K562 treated with DMSO at 1 percent for 12 hours (cell line): ENCODE results near the gene USP22. TPM values are rescaled to one million over a fixed set of nuclear protein-coding genes. Genes with fewer than 3 reads are reported as not detected.

Experiments used
- total RNA-seq: library from RNA; unstranded; fragments of 300-600 nt; gene quantifications from 2 replicates; pipeline ENCODE4 v1.2.3, GENCODE V29; 2022; ENCODE audit not compliant: insufficient read depth

The USP22 gene
- 34.2 and 91.4 TPM in 2 replicates for total RNA-seq

DNA sequence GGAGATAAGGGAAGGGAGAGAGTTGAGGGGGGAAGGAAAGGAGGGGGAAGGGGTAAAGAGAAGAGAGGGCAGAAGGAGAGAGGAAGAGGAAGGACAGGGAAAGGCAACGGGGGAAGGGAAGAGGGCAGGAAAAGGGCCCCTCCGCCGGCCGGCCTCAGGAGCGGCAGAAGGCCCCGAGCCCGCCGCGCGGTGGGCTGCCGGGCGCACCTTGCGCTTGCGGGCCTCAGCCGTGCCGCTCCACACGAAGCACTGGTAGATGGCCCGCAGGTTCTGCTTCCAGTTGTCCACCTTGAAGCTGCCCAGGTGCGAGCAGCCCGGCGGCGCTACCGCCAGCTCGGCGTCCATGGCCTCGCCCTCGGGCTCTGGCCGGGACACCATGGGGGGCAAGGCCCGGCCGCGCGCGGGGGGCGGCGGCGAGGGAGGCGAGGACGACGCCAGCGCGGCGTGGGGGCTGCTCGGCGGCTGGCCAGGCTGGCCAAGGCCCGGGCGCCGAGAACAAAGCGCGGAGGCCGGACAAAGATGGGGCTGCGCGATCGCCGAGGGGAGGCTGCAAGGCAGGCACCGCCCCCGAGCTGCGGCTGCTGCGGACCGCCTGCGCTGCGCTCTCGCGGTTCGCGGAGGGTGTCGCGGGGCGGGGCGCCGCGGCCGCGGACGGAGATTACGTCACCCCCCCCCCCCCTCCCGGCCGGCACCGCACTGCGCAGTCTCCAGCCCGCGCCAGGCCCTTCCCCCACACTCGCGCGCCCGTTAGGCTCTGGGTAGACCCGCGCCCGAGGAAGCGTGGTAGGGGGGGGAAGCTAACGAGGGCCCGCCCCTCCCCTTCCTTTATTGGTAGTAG lies at the start of gene USP22:
USP22 (minus strand) TSS at position 554 of the 838 bp plus-strand sequence; CDS start at position 378, 176 bp downstream.

Other genes starting within 250 kb of the USP22 start
- gene DHRS7B, start 84.0 kb upstream of the USP22 start, total RNA-seq, result 15.6 and 18.5 TPM in 2 replicates
- gene TMEM11, start 171.2 kb upstream of the USP22 start, total RNA-seq, result 44.5 and 47.3 TPM in 2 replicates
- 2.4 and 6.4 TPM in 2 replicates for gene NATD1, start 210.4 kb upstream of the USP22 start, total RNA-seq
- gene MAP2K3, start 241.7 kb upstream of the USP22 start, total RNA-seq, result 7.9 and 11.4 TPM in 2 replicates